NCI-H1417 (cell line): ENCODE data around the gene ADIPOR2.

ENCODE experiments used
- DNase-seq, 3 experiments: peaks; one replicate each; lab custom pipeline; 2025; lab: John Stamatoyannopoulos, UW

ADIPOR2 gene

GRCh38 chr12:1773937-1774655 is 83.2 kb downstream of the ADIPOR2 start:
- no peak for DNase-seq

DNA sequence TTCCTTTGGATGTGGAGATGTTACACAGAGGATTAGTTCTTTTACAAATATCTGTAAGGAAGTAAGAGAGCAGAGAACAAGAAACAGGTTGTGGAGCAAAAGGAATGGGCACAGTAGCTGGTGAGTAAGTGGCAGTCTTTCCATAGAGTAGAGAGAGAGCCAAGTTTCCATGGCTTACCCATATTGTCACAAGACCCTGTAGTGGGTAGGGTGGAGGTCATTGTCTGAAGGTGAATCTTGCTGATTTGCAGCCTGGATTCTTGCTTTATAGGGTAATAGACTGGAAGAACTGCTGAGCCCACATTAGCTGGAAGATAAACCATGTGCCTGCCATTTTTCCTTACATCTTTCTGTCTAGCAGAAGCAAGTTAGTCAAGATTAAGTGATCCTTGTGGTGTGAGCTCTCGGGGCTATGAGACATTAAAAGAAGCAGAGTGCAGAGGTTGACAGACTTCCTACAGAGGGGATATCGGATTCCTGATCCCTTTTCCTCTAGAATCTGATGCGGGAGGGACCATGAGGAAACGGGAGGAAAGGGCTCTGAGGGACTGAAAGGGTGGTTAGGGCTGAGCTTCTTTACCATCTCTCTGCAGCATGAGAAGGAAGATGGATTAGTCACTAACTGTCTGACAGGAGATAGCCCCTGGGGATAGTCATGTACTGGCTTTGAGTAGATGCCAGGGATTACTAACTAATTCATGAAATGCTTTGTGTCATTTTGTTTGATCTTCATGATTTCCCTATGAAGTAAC is 85.5 kb downstream of the ADIPOR2 start:
- DNase-seq, result peak in 1 of 3 experiments; percentile 35

GRCh38 chr12:1777798-1778197 is 86.9 kb downstream of the ADIPOR2 start:
- DNase-seq, result no peak

DNA sequence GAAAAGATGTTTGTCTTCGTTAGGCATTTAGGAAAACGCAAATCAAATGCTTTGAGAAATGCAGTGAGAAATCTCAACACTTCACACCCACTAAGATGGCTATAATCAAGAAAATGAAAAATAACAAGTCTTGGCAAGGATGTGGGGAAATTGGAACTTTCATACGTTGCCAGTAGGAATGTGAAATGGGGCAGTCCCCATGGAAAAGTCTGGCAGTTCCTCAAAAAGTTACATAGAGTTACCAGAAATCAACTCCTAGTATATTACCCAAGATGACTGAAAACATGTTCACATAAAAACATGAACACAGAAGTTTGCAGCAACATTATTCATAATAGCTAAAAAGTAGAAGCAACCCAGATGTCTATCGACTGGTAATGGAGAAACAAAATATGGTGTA is 88.0 kb downstream of the ADIPOR2 start:
- no peak for DNase-seq

DNA sequence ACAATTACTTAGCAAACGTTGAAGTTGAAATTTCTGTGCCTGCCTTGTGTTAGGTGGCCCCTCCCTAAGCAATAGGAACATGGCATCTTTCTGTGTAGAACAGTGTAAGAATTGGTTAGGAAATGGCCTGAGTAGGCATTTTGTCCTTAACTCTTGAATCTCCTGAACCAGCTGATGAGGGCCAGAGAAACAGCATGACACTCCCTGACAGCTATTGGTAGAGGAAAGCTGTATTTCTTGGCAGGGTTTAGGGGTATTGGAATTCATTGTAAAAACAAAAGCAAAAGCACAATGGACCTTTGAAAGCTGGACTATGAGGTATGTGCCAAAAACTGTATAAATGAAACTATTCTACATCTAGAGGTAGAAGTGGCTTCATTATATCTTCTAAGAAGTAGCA is 88.9 kb downstream of the ADIPOR2 start:
- DNase-seq, result no peak

GRCh38 chr12:1781772-1782171 is 90.9 kb downstream of the ADIPOR2 start:
- DNase-seq, result no peak

- no peak for DNase-seq
Measured at GRCh38 chr12:1782215-1782614, 91.3 kb downstream of the ADIPOR2 start.

GRCh38 chr12:1787714-1788113 is 96.8 kb downstream of the ADIPOR2 start:
- DNase-seq, result no peak

DNA sequence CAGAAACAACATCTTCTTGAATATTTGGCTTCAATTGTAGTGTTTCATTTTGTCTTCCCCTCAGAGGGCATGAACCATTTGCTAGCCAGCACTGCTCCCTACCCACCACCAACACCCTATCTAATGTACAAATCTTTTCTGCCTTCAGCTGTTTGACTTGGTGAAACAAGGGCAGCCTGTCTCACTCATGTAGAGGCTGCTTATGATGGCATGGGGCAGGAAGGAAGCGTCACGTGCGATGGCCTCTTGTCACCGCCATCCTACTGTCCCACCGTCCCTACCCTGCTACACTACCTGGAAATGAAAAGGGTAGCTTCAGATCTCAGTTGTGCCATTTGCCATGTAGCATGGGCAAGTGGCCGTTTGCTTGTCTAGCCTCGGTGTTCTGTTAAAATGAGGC is 99.6 kb downstream of the ADIPOR2 start:
- no peak for DNase-seq

DNA sequence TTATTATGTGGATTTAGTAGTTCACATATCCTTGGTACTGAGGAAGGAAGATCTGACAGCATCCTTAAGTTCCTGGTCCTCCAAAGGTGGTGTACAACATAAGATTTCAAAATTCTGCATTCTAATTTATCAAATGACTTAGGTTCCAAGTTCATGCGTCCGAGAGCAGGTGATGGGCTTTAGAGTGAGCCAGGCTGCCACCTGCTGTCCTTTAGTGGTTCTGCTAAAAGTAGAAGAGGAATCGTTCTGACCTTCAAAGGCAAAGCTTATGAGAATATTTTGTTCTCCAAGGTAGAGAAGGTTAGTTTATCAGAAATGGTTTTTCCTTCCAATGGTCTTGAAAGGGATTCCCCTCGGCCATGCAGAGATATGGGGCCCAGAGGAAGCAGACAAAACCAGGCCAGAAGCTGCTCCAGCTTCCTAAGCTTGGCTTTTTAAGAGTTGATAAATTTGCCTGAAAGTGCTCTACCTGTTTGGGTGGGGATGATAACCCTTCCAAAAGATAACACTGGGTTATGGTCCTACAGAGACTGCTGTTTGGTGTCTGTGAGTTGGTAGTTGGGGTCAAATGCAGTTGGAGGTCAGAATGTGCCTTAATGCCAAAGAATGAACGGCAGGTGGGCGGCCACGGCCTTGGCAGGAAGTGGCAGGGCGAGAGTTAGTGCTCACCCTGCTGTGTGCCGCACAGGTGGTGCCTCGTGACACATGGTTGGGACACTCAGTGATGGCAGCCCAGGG is 100.4 kb downstream of the ADIPOR2 start:
- DNase-seq, result peak; percentile 57 to 84 (median 61)

GRCh38 chr12:1792406-1792805 is 101.5 kb downstream of the ADIPOR2 start:
- no peak for DNase-seq

GRCh38 chr12:1793426-1794210 is 102.7 kb downstream of the ADIPOR2 start:
- DNase-seq, result no peak

DNA sequence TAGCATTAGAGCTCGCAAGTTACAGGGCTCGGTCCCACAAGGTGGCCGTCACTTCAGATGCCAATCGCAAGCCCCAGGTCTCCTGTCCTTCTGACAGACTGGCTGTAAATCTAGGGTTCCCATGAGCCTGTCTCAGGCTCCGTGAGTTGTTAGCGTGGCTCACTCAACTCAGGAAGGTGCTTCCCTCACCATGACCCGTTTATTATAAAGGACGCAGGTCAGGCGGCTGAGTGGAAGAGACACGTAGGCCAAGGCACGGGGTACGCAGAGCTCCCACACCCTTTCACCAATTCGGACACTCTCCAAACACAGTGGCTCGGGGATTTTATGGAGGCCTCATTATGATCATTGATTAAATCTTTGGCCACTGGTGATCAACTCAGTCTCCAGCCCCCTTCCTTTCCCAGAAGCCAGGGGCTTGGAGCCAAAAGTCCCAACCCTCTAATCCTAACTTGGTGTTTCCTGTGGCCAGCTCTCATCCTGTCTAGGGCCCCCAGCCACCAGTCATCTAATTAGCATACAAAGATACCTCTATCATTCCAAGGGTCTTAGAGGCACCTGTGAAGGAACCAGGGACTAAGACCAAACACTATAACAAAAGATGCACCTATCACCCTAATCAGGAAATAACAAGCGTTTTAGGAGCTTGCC is 103.7 kb downstream of the ADIPOR2 start:
- no peak for DNase-seq

DNA sequence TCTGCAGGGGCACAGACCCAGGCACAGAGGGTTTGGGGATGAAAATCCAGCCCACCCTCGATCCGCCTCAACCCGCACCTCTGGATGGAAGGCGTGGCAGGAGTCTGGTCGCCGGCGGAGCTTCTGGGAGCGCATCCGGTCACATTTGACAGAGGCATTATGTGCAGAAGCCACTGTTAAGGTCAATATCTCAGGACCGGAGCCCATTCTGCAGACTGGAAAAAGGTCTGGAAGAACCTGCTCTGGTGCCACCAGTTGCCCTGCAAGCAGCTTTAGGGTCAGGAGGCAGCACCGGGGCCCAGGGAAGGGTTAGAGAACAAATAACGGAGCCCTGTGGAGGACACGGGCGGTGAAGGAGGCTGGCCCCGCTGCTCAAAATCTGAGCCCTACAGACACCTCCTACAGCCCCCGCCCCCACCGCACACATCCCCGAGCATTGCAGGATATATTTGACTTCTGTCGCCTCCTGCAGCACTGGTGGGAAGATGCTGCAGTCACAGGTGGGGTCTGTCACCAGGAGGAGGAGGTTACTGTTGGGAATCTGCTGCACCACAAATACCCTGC is 104.4 kb downstream of the ADIPOR2 start:
- DNase-seq, result no peak

DNA sequence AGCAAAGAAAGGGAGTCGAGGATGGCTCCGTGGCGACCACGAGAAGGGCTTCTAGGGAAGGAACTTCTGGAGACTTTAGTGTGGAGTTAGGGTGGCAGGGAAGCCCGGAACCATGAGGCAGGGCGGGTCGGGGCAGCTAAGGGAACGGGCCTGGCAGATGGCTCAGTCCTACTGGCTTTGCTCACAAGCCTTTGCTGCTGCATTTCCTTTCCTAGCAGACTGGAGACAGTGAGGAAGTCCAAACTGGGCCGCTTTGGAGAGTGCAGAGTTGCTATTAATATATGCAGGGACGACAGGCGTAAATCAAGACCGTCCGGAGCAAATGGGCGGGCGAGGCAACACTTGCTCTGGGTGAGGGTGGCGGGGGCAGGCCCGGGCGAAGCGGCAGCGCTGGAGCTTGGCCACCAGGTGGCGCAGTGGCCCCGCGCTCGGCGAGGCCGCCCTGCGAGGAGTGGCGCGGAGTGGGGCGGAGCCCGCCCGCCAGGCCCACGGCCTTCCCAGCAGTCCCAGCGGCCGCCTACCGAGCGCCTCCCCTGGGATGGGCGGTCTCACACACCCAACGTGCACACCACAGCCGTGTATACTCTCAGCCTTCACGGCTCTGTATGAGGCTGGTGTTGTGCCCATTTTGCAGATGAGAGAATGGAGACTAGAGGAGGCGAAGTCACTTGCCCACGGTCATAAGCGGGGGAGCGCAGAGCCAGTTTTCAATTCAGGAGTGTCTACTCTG is 105.1 kb downstream of the ADIPOR2 start:
- DNase-seq, result peak; percentile 79 to 90 (median 88)

- DNase-seq, result peak in 2 of 3 experiments; percentile 60 to 61
Measured at GRCh38 chr12:1796515-1797010, 105.7 kb downstream of the ADIPOR2 start.

GRCh38 chr12:1797011-1797901 is 106.4 kb downstream of the ADIPOR2 start:
- no peak for DNase-seq

GRCh38 chr12:1797991-1798640 is 107.2 kb downstream of the ADIPOR2 start:
- no peak for DNase-seq

DNA sequence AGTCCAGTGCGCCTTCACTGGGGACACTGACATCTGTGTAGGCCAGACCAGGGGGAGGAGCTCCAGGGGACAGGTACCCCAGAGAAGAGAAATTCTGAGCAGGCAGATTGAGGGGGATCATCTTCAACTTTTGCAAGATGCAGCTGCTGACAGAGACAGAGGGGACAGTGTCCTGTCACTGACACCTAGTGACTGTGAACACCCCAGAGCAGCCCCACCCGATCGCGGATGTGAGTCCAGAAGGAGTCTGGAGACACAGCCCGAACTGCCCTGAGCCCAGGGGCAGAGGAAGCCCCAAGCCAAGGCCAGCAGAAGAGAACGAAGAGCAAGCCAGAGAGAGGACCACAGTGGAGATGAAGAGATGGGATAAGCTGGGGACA is 107.8 kb downstream of the ADIPOR2 start:
- no peak for DNase-seq
